ENCODE measurements around the gene NUB1. TPM values are rescaled to one million over a fixed set of nuclear protein-coding genes. Genes with fewer than 3 reads are reported as not detected.

NUB1 gene
- polyA plus RNA-seq, 1 of the 3 experiments (the other 2 are of a cell fraction), result 54.0 TPM

GRCh38 chr7:151296202-151296992 lies 45.2 kb upstream of the NUB1 start:
- POLR2A ChIA-PET, result no interaction called here
- no peaks in the 10 kb centered on the region for H3F3A ChIP-seq (replicated peaks; ENCODE audit: insufficient read depth)

GRCh38 chr7:151298765-151299164 lies 42.8 kb upstream of the NUB1 start:
- no peaks in the 10 kb centered on the region for H4K20me1 ChIP-seq (ENCODE audit: insufficient read depth)
- H2AFZ ChIP-seq (ENCODE audit: low read depth), result no peak overlapping the region
- peaks cover 20% of the 10 kb centered on the region for H3K27me3 ChIP-seq (ENCODE audit: insufficient read depth)
- no peak overlapping the region for H3K4me2 ChIP-seq
- no peak for TF ChIP-seq POLR2AphosphoS5 (IDR thresholded peaks at IDR 0.05; ENCODE audit: low read depth, low read length)
- TF ChIP-seq ZBTB33 (IDR thresholded peaks at IDR 0.05; ENCODE audit: borderline replicate concordance, low read depth), result no peak
- no peak for TF ChIP-seq RXRA (IDR thresholded peaks at IDR 0.05; ENCODE audit: borderline replicate concordance, low read depth)
- no peak for TF ChIP-seq PBX3 (IDR thresholded peaks at IDR 0.05)
- TF ChIP-seq USF1 (IDR thresholded peaks at IDR 0.05; ENCODE audit: borderline replicate concordance, low read depth), result no peak
- no peak for TF ChIP-seq REST (IDR thresholded peaks at IDR 0.05; ENCODE audit: low read depth, low read length)
- no peak overlapping the region for H3K27ac ChIP-seq (ENCODE audit: low read depth in 2 of 2, low read length in 1 of 2)
- ChIA-PET POLR2A (no interaction called here), CTCF (interaction anchor here (1.0 to 9.3 kb wide), 5 partner anchors 11 to 62 kb away, joined by 3 to 86 read pairs (median 5); no protein-coding TSS in a partner anchor)
- 12% methylated on average over 5 of the region's 5 CpGs for WGBS (ENCODE audit: low lambda C conversion rate)
- no peaks in the 10 kb centered on the region for H3F3A ChIP-seq (replicated peaks; ENCODE audit: insufficient read depth)
- no peaks in the 10 kb centered on the region for H3K9me2 ChIP-seq
- H3K9me3 ChIP-seq, result 0 out of 2 replicates have a peak, but pooled peaks cover 5% of the 10 kb centered on the region
- H3K4me3 ChIP-seq (ENCODE audit: low read depth in 2 of 2, low read length in 1 of 2), result no peak overlapping the region
- H3K79me2 ChIP-seq (ENCODE audit: insufficient read depth), result no peaks in the 10 kb centered on the region
- no peaks in the 10 kb centered on the region for H3K36me3 ChIP-seq (replicated peaks in 1 of 2; ENCODE audit: control insufficient read depth in 1 of 2, insufficient read depth in 2 of 2, low read length in 1 of 2)
- no peak for DNase-seq
- H3K9ac ChIP-seq, result no peak overlapping the region
- peaks cover 0 to 3% of the 10 kb centered on the region in 2 experiments; a peak in 1 of 4 replicates for H3K4me1 ChIP-seq (ENCODE audit: control insufficient read depth in 1 of 2, insufficient read depth in 2 of 2, low read depth in 1 of 2, low read length in 1 of 2)

More at GRCh38 chr7:151296202-151296992, 45.2 kb upstream of the NUB1 start:
- Histone ChIP-seq H3K27me3 (ENCODE audit: insufficient read depth) (peaks cover 14% of the 10 kb centered on the region; the same call in 1 of the 2 replicates), H3K27ac (ENCODE audit: low read depth in 2 of 2, low read length in 1 of 2) (no peak overlapping the region), H3K4me1 (ENCODE audit: control insufficient read depth in 1 of 2, insufficient read depth in 2 of 2, low read depth in 1 of 2, low read length in 1 of 2) (no peaks in the 10 kb centered on the region), H3K36me3 (replicated peaks in 1 of 2; ENCODE audit: control insufficient read depth in 1 of 2, insufficient read depth in 2 of 2, low read length in 1 of 2) (no peaks in the 10 kb centered on the region), H3K79me2 (ENCODE audit: insufficient read depth) (no peaks in the 10 kb centered on the region), H2AFZ (ENCODE audit: low read depth) (no peak overlapping the region), H3K9ac (no peak overlapping the region), H3K9me2 (no peaks in the 10 kb centered on the region), H3K9me3 (0 out of 2 replicates have a peak, but pooled peaks cover 5% of the 10 kb centered on the region), H3K4me3 (ENCODE audit: low read depth in 2 of 2, low read length in 1 of 2) (no peak overlapping the region), H3K4me2 (no peak overlapping the region), H4K20me1 (ENCODE audit: insufficient read depth) (no peaks in the 10 kb centered on the region)
- CTCF ChIA-PET, result interaction anchor here (1.3 to 1.4 kb wide), 2 partner anchors 19 to 52 kb away, joined by 5 to 9 read pairs; no protein-coding TSS in a partner anchor
- no peak for DNase-seq
- TF ChIP-seq EP300 (IDR thresholded peaks at IDR 0.05; ENCODE audit: borderline replicate concordance in 1 of 2, low read depth in 1 of 2, low read length in 1 of 2) (no peak), CTCF (IDR thresholded peaks at IDR 0.05) (no peak), RXRA (IDR thresholded peaks at IDR 0.05; ENCODE audit: borderline replicate concordance, low read depth) (no peak), JUND (IDR thresholded peaks at IDR 0.05) (no peak), SIN3A (IDR thresholded peaks at IDR 0.05; ENCODE audit: borderline replicate concordance, low read depth, low read length) (no peak)
- 18% methylated on average over 3 of the region's 3 CpGs for WGBS (ENCODE audit: low lambda C conversion rate)

All from SK-N-SH (cell line).